HG03095 (cell line): ENCODE results near the gene TAAR9.
"Not testable (repeated sequence)": the region's sequence is repeated elsewhere in the genome, so short reads cannot be mapped to it uniquely, and the experiment has no call there.

Experiments
- ATAC-seq: cut with Tn5 transposase; IDR thresholded peaks from one replicate; pipeline ENCODE4 v1.9.1; 2021; ENCODE audit warnings: moderate library complexity; ENCODE audit not compliant: unreplicated experiment

The TAAR9 gene

DNA sequence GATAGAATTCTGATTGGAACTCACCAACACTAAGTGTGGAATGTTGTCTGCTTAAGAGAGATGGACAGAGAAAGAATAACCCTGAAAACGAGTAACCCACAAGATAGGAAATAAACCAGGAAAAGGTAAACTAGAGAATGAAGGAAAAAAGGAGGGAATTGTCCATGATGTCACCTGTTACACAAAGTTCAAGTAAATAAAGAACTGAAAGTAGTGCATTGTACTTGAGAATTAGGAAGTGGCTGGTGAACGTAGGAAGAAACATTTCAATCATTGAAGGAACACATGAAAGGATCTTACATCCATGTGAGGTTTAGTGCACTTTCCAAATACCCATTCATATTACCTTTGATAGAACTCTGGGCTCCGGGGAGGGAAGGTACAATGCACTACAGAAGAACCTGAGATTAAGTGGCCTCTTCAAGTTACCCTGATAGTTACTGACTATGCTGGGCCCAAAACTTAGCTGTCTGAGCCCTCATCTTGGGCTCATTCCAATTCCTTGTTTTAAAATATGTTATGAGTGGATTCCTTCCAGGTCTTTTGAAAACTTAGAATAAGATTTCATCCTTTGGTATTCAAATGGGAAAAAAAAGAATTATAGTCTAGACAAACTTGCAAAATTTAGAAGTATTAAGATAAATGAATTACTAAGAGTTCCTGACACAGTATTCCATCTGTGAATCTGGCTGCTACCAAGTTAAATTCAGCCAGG lies 24.1 kb upstream of the TAAR9 start:
- no peak for ATAC-seq

GRCh38 chr6:132515386-132515785 lies 22.7 kb upstream of the TAAR9 start:
- no peak for ATAC-seq

DNA sequence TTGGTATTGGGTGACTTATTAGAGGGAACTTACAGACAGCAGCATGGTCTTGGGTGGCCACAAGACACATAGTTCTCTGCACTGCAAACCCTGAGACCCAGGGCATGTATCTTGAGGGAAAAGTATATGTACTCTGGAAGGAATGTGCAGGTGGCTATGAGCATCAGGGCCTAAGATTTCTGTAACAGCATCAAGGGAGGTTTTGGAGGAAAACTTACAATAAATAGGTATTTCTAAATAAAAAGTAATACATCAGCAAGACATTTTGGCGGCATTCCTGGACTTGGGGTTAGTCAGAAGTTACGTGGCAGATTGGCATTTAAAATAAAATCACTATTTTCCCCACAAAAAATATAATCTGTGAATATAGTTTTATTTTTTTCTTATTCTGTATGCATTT lies 17.1 kb upstream of the TAAR9 start:
- ATAC-seq, result no peak

DNA sequence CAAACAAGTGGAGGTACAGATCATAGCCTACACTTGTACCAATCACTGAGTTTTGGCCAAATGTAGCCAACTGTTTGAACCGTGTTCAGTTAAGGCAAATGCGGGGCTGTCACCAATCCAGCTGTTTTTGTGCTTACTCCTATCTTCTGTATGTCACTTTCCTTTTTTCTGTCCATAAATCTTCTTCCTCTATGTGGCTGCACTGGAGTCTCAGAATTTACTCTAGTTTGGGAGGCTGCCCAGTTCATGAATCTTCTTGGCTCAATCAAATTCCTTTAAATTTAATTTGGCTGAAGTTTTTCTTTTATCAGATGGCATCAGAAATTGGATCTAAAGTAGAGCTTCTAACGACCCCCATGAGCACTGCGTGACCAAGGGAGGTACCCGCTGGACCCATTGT lies 13.4 kb upstream of the TAAR9 start:
- no peak for ATAC-seq

DNA sequence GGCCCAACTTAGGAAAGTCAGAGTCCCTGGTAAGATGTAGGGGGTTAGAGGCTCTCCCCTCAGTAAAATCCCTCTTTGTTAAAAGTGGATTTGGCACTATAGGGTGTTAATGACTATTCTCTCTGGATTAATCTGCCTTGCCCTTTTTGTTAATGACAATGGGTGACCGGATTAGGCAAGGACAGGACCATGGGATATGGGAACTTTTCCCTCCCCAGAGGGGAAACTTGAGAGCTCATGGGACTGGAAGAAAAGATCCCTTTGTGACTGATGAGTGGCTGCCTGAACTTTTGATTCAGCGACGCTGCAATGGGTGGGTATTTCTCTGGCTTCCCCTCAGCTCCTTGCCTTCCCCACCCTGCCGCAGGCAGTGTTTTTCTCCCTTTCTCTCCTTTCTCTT lies 12.2 kb upstream of the TAAR9 start:
- no peak for ATAC-seq

DNA sequence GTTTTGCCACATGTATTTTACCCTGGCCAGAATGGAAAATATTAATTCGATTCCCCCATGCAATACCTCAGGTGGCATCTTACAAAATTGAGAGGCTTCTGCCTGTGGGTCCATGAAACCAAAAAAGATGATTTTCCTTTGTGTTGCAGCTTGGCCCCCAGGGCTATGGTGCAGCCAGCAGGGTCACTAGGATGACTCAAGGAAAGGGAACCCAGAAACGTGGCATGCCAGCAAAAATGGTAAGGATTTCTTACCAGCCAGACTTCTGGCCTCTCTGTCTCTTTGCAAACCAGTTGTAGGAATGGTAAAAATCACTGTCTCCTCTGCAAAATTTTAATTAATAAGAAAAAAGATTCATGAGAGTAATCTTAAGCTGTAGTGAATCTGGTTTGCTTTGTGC lies 11.6 kb upstream of the TAAR9 start:
- no peak for ATAC-seq

DNA sequence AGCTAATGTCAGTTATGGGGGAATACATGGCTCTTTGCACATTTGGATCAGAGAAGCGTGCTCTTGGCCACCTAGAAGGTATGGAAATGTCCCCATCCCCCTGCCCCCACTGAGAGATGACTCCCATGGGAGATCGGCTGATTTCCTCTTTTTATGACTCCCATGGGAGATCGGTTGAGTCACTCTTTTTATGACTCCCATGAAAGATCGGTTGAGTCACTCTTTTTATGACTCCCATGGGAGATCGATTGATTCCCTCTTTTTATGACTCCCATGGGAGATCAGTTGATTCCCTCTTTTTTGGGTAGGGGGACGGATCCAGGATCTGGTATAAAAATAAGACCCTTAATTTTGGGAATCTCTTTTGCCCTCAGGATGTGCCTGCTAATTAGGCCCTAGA lies 10.3 kb upstream of the TAAR9 start:
- ATAC-seq, result no peak

GRCh38 chr6:132530293-132530974 lies 7.6 kb upstream of the TAAR9 start:
- peak; percentile 89 for ATAC-seq

DNA sequence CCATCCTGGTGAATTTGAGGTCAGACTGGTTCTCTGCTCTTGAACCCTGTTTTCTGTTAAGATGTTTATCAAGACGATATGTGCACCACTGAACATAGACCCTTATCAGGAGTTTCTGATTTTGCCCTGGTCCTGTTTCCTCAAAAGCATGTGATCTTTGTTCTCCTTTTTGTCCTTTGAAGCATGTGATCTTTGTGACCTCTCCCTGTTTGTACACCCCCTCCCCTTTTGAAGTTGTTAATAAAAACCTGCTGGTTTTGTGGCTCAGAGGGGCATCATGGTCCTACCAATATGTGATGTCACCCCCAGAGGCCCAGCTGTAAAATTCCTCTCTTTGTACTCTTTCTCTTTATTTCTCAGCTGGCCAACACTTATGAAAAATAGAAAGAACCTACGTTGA lies 3.5 kb upstream of the TAAR9 start:
- ATAC-seq, result not testable (repeated sequence)

DNA sequence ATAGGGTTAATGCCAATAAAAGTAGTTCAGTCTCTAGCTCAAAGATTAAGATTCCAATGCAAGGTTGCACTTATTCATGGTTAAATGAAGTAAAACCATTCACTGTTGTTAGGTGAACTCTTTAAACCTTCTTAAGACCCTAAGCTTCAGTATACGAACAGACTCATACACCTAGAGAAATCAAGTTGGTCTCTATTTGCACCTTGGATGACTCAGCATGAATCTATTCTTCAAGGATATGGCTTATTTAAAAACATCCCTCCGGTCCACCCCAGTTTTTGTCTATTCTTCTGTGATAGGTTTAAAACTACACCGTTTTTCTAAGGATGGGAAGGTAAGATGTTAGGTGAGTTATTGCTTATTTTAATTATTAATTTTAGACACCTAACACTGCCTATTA lies 932 bp upstream of the TAAR9 start:
- no peak for ATAC-seq

GRCh38 chr6:132544826-132545225 lies 6.7 kb downstream of the TAAR9 start:
- no peak for ATAC-seq

DNA sequence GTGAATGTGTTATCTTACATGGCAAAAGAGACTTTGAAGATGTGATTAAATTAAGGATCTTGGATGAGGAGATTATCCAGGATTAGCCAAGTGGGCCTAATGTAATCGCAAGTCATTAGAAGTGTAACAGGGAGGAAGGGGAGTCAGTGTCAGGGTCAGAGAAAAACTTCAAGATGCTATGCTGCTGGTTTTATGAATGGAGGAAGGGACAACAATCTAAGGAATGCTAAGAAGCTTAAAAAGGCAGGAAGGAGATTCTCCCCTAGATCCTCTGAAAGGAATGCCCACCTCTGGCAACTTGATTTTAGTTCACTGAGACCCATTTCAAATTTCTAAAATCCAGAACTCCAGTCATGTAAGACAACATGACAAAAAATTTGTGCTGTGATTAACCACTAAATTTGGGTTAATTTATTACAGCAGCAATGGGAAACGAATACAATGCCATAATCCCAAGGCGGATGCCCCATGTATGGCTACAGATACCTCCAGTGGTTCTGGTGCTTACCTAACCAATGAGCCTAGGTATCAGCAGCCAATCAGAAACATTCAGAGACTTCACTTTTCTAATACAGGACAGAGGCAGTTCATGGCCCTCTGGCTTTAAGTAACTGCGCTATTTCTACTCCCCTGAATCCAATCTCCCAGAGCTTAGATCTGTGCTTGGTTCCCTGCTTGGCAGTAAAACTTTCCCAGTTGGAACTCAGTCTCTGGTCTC lies 10.8 kb downstream of the TAAR9 start:
- no peak for ATAC-seq

DNA sequence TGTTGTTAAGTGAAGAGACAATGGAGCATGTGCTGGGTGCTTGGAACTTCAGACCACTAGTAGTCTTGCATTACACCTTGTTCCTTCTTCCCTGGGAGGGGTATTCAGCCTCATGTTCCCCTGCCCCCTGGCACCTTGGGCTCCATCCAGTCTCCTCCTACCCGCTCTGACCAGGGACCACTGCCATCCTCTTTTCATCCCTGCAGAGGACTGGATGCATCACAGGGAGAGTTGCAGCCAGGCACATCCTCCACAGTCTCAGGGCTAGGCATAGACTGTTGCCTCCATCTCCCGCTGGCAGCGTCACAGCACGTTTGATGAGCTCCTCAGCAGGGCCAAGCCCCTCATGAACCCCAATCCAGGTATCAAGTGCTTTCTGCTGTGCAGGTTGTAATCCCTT lies 13.1 kb downstream of the TAAR9 start:
- ATAC-seq, result no peak

DNA sequence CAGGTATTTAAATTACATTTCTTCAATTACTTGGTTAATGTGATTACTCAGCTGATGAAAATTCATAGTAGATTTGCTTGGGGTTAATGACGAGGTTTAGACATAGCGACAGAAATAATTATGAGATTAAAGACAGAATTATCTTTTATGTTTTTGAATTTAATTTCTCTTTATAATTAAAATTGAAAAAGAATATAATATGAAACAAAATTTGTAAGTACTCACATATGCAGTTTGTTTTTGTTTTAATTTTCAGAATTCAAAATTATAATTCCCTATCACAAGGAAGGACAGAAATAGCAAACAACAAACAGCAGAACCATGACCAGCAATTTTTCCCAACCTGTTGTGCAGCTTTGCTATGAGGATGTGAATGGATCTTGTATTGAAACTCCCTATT lies 14.3 kb downstream of the TAAR9 start, which contains the start of gene TAAR8:
TAAR8 (plus strand) TSS at position 301 of the 400 bp plus-strand sequence; CDS start at position 322, 21 bp downstream.
- no peak for ATAC-seq

- ATAC-seq, result not testable (repeated sequence)
These were observed 22.0 kb downstream of the TAAR9 start for GRCh38 chr6:132560087-132560486.

DNA sequence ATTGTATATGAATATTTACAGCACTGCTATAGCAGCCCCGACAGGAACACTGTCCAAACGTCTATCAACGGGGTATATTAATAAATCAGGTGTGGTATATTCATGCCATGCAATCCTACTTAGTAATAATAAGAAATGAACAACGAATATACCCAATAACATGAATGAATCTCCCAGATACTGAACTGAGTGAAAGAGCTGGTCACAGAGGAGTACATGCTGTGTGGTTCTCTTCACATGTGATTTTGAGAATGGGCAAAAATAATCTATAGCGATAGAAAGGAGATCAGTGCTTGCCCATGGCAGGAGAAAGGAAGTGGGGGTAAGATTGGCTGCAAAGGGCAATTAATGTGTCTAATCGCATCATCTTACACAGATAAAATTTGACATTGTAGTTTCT lies 28.3 kb downstream of the TAAR9 start:
- ATAC-seq, result no peak

DNA sequence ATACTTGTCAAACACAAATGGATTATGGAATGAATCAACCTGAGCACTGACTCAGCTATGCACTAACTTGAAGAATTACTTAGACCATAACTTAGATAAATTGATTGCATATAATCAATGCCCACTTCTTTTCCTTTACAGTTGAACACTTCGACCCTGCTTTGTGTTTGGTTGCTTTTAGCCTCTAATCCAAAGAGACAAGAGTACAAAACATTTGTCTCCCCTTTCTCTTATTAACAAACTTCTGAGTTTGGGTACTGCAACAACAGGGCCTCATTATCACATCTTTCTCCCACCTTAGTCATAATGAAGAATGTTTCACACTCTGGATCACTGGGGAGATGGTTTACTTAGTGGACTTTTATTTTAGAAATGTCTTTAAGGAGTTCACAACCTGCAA lies 29.5 kb downstream of the TAAR9 start:
- ATAC-seq, result no peak

DNA sequence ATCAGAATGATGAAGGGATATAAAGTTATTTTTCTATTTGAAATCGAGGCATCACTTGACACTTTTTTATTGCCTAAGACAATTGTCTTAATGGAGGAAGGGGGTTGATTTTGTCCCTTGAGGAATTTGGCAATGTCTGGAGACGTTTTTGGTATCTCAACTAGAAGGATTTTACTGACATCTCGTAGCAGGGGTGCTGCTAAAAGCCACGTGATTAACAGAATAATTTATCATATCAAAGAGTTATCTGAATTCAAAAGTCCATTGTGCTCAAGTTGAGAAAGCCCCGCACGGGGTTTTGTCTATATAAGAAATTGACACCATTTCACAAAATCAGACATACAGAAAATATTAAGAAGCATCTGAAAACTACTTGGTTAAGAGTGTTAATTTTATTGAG lies 30.5 kb downstream of the TAAR9 start:
- no peak for ATAC-seq

DNA sequence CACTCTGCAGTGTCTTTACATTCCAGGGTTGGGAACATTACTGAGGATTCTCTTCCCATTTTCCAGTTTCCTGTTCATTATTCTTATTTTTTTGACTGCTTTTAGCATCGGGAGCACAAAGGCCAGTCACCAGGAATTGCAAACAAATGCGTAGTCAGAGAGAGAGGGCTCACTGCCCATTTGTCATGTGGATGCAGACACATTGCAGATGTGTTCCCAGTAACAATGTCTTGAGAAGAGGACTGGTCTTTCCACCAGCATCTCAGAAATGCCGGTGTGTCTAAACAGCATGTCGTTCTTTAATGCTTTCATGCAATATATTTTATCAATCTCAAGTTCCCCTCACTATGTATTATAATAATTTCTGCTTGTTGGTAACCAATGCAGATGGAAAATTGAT lies 31.1 kb downstream of the TAAR9 start:
- ATAC-seq, result no peak

- ATAC-seq, result no peak
These were observed 32.2 kb downstream of the TAAR9 start, which contains the start of gene TAAR6 for GRCh38 chr6:132570221-132570777. TSS of gene TAAR6 (plus strand) at chr6:132570322. CDS start at chr6:132570322, 0 bp downstream.

- ATAC-seq, result no peak
These were observed 33.7 kb downstream of the TAAR9 start for GRCh38 chr6:132571774-132572173.

DNA sequence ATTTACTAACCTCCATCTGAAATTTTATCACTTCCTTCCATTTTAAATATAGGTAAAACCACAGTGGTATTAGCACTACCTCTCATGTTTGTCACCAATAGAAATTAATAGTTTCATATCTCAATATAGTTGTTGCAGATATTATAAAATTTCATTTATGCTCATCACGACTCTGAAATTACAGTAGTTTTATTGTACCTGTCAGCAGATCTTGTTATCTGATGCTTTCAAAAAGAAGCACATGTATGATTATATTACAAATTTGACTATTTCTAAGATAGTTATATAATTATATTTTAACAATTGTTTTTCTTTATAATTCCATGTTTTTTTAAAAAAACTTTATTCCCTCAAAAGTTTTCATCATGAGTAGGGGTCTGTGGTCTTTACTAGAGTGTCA lies 46.6 kb downstream of the TAAR9 start:
- no peak for ATAC-seq
